ENCODE measurements around the gene SMG6.
A peak's percentile ranks its signal among the peaks of the same experiment; 100 is the strongest.
"Not testable (repeated sequence)": the region's sequence is repeated elsewhere in the genome, so short reads cannot be mapped to it uniquely, and the experiment has no call there.

SMG6 gene

DNA sequence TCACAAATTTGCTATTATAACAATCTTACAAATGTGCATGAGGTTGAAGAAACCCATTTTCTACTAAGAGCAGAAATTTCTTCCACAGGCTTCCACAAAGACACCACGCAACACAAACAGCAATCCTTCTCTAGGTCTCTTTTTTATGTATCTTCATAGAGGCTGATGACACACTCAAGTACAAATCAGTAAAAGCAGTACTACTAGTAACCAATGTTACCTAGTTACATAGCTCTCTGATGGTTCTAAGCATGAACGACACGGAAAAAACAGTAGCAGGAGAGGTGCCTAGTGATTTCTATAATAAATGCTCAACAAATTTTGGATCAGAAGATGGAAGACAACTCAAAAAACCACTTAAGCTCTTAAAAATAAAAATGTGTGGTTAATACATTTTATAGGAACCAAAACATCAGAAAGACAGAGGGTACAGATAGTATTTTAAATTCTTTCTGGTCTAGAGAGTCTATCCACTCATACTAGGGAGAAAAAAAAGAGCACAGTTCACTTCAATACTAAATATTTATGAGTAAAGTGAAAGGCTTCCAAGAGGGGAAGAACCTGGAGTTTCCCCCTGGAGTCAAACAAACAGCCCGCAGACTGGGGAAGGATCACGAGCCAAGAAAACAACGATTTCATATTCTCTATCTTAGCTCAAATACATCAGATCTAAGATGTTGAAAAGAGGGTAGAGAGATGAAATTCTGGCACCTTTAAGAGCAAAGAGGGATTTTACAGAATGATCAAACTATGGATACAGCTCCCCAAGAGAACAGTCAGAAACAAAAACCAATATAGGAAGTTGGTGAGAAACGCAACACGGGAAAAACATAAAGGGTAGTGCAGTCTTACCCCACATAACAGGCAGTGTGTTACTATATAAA is 40.2 kb downstream of the SMG6 start:
- Histone ChIP-seq H3K27me3 (ENCODE audit: low read depth, low read length) (no peaks in the 10 kb centered on the region), H3K9ac (ENCODE audit: low read length) (no peak overlapping the region), H3K36me3 (replicated peaks; ENCODE audit: low read depth, low read length) (no peaks in the 10 kb centered on the region), H3K79me2 (ENCODE audit: low read length) (no peaks in the 10 kb centered on the region), H4K20me1 (ENCODE audit: insufficient read depth, low read length) (no peaks in the 10 kb centered on the region), H3K4me2 (ENCODE audit: low read length) (no peak overlapping the region), H3K9me3 (ENCODE audit: insufficient read depth, low read length) (peaks cover 5% of the 10 kb centered on the region; the same call in 1 of the 2 replicates), H3K4me1 (ENCODE audit: low read length) (peaks cover 16% of the 10 kb centered on the region), H3K4me3 (ENCODE audit: low read length) (no peak overlapping the region), H2AFZ (ENCODE audit: low read depth, low read length) (no peak overlapping the region), H3K27ac (ENCODE audit: low read length) (no peak overlapping the region)
- TF ChIP-seq EZH2phosphoT487 (IDR thresholded peaks at IDR 0.05; ENCODE audit: low read depth) = no peak
- TF ChIP-seq, protein P1, sequence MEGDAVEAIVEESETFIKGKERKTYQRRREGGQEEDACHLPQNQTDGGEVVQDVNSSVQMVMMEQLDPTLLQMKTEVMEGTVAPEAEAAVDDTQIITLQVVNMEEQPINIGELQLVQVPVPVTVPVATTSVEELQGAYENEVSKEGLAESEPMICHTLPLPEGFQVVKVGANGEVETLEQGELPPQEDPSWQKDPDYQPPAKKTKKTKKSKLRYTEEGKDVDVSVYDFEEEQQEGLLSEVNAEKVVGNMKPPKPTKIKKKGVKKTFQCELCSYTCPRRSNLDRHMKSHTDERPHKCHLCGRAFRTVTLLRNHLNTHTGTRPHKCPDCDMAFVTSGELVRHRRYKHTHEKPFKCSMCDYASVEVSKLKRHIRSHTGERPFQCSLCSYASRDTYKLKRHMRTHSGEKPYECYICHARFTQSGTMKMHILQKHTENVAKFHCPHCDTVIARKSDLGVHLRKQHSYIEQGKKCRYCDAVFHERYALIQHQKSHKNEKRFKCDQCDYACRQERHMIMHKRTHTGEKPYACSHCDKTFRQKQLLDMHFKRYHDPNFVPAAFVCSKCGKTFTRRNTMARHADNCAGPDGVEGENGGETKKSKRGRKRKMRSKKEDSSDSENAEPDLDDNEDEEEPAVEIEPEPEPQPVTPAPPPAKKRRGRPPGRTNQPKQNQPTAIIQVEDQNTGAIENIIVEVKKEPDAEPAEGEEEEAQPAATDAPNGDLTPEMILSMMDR (IDR thresholded peaks at IDR 0.05; ENCODE audit: low read depth, low read length) = no peak

DNA sequence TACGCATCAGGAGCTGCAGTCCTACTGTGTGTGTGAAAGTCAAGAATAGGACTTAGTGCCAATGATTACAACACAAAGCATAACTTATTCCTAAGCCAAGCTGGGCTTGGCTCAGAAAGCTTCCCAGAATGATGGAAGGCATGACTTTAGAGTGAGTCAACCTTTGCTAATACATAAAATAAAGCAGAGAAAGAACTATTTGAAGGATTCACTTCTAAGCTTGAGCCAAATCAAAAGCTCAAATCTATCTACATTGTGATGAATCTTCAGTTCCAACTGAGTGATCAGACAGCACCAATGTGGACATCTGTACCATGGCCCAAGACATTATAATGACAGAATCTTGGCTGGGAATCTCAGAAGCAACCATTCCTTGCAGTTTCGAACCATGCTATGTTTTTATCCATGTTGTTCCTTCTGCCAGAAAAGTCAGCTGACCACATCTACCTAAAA is 41.4 kb downstream of the SMG6 start:
- no peaks in the 10 kb centered on the region for H3K36me3 ChIP-seq (replicated peaks; ENCODE audit: low read depth, low read length)
- no peaks in the 10 kb centered on the region for H3K27me3 ChIP-seq (ENCODE audit: low read depth, low read length)
- no peaks in the 10 kb centered on the region for H4K20me1 ChIP-seq (ENCODE audit: insufficient read depth, low read length)
- H3K27ac ChIP-seq (ENCODE audit: low read length) = no peak overlapping the region
- no peaks in the 10 kb centered on the region for H3K79me2 ChIP-seq (ENCODE audit: low read length)
- peaks cover 16% of the 10 kb centered on the region for H3K4me1 ChIP-seq (ENCODE audit: low read length)
- TF ChIP-seq, protein P1 (IDR thresholded peaks at IDR 0.05; ENCODE audit: low read depth, low read length) = no peak
- TF ChIP-seq EZH2phosphoT487 (IDR thresholded peaks at IDR 0.05; ENCODE audit: low read depth) = no peak
- no peak overlapping the region for H3K9ac ChIP-seq (ENCODE audit: low read length)
- H2AFZ ChIP-seq (ENCODE audit: low read depth, low read length) = no peak overlapping the region
- no peak overlapping the region for H3K4me2 ChIP-seq (ENCODE audit: low read length)
- H3K9me3 ChIP-seq (ENCODE audit: insufficient read depth, low read length) = peaks cover 5% of the 10 kb centered on the region; the same call in 1 of the 2 replicates
- H3K4me3 ChIP-seq (ENCODE audit: low read length) = no peak overlapping the region

DNA sequence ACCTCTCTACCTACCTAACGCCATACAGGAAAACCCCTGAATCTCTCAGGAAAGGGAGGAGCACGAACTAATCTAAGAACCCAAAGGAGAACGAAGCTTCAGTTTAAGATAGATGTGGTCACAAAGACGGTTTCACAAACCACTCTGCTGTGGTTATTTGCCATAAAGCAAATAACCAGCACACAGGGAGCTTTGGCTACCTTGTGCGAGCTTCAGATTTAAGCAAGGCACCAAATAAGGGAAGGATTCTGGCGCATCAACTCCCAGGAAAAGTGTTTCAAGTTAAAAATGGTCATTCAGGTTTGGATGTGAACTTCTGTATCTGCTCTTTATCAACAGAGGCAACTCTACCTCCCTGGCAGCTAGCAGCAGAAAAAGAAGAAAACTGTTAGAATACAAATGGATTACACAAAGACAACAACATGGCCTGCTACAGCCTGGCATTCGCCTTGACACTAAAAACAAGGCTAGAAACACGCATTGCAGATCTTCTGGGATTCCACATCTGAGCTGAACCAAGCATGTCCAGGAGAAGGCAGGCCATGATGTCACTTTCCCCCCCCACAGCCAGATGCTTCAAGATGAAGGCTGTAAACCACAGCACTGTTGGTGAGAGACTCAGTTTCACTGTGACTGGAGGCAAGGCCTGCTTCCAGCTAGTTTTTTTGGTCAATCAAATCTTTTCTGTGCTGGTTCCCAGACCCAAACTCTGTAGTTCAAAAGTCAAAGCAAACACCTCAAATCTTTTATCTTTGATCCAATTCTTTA is 43.6 kb downstream of the SMG6 start:
- no peak for TF ChIP-seq EZH2phosphoT487 (IDR thresholded peaks at IDR 0.05; ENCODE audit: low read depth)
- TF ChIP-seq, protein P1 (IDR thresholded peaks at IDR 0.05; ENCODE audit: low read depth, low read length) = no peak
- Histone ChIP-seq H3K4me2 (ENCODE audit: low read length) (peak overlapping the region; percentile 40), H3K27me3 (ENCODE audit: low read depth, low read length) (no peaks in the 10 kb centered on the region), H4K20me1 (ENCODE audit: insufficient read depth, low read length) (no peaks in the 10 kb centered on the region), H3K36me3 (replicated peaks; ENCODE audit: low read depth, low read length) (no peaks in the 10 kb centered on the region), H3K4me3 (ENCODE audit: low read length) (no peak overlapping the region), H3K9ac (ENCODE audit: low read length) (no peak overlapping the region), H3K79me2 (ENCODE audit: low read length) (no peaks in the 10 kb centered on the region), H3K4me1 (ENCODE audit: low read length) (peaks cover 16% of the 10 kb centered on the region), H3K27ac (ENCODE audit: low read length) (0 out of 2 replicates have a peak overlapping the region, but pooled peaks have one; percentile 12), H3K9me3 (ENCODE audit: insufficient read depth, low read length) (no peaks in the 10 kb centered on the region), H2AFZ (ENCODE audit: low read depth, low read length) (no peak overlapping the region)

DNA sequence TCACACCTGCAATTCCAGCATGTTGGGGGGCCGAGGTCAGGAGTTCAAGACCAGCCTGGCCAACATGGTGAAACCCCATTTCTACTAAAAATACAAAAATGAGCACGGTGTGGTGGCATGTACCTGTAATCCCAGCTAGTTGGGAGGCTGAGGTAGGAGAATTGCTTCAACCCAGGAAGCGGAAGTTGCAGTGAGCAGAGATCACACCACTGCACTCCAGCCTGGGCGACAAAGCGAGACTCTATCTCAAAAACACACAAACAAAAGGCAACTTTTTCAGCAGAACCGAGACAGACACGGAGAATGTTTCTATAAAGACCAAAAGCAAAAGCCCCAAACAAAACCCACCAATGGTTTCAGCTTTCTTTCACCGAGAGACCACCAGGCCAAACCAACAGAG is 44.8 kb downstream of the SMG6 start:
- H3K27ac ChIP-seq (ENCODE audit: low read length); H3K27me3 ChIP-seq (ENCODE audit: low read depth, low read length); H3K4me2 ChIP-seq (ENCODE audit: low read length); H2AFZ ChIP-seq (ENCODE audit: low read depth, low read length); H4K20me1 ChIP-seq (ENCODE audit: insufficient read depth, low read length); H3K36me3 ChIP-seq (replicated peaks; ENCODE audit: low read depth, low read length); H3K4me3 ChIP-seq (ENCODE audit: low read length); H3K9ac ChIP-seq (ENCODE audit: low read length); H3K9me3 ChIP-seq (ENCODE audit: insufficient read depth, low read length); H3K79me2 ChIP-seq (ENCODE audit: low read length): not testable (repeated sequence)
- H3K4me1 ChIP-seq (ENCODE audit: low read length) = peaks cover 22% of the 10 kb centered on the region
